GM21619 (cell line): ENCODE measurements around the gene CAMK2D.
"Not testable (repeated sequence)": the region's sequence is repeated elsewhere in the genome, so short reads cannot be mapped to it uniquely, and the experiment has no call there.

ENCODE experiments used
- ATAC-seq: cut with Tn5 transposase; IDR thresholded peaks from one replicate; pipeline ENCODE4 v1.9.1; 2021; ENCODE audit not compliant: unreplicated experiment

Gene CAMK2D

DNA sequence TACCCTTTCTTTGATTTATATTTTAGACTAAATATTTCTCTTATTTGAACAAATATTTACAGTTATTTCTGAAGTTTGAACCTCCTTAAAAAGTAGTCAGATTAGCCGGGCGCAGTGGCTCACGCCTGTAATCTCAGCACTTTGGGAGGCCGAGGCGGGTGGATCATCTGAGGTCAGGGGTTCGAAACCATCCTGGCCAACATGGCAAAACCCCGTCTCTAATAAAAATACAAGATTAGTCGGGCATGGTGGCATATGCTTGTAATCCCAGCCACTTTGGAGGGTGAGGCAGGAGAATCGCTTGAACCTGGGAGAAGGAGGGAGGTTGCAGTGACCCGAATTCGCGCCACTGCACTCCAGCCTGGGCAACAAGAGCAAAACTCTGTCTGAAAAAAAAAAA is 2.4 kb upstream of the CAMK2D start:
- not testable (repeated sequence) for ATAC-seq

DNA sequence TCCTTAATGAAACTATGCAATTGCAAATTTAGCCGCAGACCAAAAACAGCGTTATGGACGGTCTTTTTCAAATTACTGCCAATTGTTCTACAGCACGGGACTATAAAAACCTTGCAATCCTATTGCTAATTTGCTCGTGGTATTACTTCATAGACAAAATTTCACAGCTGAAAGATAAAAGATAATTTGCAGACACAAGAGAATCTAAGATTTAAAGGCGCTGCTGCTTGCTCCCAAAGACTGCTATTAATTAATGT is 1.4 kb upstream of the CAMK2D start:
- ATAC-seq, result no peak

DNA sequence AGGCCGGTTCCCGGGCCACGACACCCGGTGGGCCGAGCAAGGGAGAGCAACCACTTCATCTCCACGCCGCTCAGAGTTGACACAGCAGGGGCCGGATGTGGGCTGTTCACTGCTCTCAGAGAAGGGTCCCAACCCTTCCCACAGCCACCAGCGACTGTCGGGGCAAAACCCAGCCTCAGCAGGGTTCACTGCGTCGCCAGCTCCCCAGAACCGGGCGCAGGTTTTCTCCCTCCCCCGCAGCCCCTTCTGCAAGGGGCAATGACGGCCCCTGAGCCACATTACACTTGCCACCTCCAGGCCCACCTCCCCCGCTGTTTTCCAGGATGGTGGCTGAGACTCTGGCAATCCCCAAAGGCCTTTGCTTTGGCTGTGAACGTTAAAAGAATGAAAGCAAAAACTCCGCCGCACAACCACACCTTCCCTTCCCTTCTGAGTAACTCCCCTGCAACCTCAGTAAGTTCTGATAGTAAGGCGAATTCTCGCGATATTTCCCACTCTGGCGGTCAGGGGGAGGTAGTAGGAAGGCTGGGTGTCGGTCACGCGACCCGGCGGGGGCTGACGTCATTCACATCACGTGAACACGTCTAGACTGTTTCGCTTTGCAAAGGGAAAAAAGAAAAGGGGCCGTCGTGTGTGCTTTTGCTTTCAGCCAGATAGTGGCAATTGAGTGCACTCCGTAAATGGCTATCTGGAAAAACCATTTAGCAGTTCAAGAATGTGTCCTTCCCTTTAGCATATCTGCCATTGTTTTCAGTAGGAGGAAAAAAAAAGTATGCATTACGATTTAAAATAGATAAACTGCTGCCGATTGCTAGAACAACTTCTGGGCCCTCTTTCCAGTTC is 869 bp upstream of the CAMK2D start:
- peak; percentile 62 for ATAC-seq

DNA sequence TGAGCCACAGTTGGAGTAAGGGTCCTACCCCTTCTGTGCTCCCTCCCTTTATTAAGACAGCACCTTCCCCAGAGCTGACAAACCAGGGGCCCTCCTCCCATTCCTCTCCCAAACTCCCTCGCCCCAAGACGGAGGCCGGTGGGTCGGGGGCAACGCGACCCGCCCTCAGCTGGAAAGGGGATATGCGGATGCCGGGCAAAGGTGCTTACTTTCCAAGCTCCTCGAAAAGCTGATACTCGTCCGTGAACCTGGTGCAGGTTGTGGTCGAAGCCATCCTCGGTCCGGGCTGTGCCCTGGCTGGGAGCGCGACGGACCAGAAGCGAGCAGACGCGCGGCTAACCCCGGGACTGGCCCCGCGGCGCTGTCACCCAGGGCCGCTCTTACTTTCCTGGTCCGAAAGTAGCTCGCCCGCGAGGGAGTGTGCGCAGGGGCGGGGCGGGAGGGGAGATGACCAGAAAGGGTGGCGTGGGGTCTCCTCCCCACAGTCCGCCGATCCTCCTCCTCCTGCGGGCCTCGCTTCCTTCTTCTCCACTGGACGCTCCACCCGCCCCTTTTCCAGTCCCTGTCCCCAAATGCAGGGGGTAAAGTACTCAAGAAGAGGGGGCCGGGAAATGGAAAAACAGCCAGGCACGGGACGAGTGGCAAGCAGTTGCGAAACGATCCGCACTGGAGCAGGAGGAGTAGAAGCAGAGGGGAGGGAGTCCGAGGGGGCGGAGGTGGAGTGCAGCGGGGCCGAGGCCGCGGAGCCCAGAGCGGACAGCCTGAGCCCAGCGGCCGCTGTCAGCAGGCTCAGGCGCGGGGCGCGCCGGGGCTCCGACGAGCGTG is 531 bp downstream of the CAMK2D start:
- peak; percentile 17 for ATAC-seq

DNA sequence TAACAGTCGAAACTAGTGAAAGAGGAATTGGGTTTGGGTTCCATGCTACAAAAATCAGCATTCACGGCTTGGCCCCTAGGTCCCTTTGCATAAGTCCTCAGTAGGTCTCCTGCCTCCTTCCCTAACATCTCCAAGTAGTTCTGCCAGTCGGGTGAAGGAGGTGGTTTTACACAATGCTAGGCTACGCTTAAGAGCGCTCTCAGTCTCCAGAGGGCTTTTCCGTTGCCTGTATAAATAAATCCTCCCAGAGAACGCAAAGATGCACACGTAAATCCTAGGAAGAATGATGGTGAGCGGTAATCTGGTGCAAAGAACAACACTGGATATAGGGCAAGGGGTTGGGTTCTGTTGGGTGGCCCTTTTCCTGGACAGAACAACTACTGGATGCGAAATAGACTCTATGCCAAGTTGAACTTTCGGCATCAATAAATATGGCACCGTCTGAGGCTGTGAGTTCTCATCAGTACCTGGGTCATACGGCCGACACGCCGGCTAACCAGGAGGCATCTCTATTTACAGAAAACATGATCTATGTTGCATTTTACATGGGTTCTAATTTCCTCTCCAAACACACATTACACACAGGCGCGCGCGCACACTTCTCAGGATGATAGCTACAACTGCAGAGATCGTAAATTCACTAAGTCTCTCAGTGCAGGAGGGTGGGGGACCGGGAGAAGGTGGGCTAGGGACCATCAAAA is 1.3 kb downstream of the CAMK2D start:
- ATAC-seq, result no peak

DNA sequence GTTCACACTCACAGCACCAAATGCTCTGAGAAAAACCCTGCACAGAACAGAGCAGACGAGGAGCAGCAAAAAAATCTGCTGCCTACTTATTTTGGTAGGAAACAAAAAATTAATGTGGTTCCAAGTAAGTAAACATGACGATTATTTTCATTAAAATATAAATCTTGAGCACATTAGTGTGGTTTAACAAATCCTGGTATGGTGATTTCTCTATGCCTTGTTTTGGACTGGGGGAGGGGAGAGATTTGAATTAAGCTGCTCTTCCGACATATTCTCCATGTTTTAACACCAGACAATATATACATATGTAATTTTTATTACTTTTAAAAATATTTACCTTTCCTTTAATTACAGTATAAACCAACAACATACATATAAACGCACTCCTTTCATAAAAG is 1.8 kb downstream of the CAMK2D start:
- no peak for ATAC-seq

DNA sequence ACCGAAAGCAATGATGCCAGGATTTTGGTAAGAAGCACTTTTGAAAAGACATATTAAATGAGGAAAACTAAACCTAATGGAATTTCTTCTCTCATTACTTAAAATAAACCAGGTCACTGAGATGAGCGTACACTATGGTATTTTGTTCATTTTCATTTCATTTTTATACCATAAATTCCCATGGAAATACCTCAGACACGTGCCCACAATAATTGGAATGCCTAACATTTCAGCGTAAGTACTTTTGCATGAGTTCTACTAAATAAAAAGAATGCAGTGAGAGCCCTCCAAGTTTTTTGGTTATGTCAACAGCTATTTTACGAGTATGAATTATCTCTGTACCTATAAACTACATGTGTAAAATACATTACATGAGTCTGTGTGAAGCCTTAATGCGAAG is 3.2 kb downstream of the CAMK2D start:
- no peak for ATAC-seq

DNA sequence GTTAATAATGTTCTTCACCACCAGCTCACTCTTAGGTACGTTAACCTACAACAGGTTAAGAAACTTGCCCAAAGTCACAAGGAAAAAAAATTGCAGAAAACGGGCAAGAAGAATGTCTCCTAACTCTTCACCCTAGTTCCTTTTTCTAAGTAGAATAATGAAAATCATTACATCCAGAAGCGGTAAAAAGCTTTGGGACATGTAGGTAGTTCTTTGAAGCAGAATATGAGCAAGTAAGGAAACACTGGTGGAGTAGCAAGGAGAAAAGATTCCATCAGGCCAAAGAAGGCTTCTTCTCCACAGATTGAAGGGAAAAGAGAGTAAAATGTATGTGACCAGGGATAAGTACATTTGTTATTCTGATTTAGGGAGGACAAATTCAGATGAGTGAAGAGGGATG is 4.1 kb downstream of the CAMK2D start:
- no peak for ATAC-seq

DNA sequence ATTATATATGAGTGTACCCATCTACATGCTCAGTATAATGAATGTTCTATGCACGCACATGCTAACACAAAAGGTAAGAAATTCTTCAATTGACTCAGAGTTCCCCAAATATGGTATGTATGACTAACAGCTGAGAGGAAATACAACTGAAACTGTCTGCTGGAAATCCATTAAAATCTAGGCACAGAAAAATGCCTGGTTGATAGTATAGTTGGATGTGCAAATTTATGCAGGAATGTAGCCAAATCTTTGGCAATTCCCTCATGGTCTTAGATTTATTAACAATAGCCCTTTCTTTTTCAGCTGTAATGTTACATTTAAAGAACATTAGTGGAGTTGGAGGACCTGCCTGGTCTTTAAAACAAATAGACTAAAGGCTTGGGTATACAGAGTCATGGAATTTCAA is 5.5 kb downstream of the CAMK2D start:
- ATAC-seq, result peak; percentile 86

DNA sequence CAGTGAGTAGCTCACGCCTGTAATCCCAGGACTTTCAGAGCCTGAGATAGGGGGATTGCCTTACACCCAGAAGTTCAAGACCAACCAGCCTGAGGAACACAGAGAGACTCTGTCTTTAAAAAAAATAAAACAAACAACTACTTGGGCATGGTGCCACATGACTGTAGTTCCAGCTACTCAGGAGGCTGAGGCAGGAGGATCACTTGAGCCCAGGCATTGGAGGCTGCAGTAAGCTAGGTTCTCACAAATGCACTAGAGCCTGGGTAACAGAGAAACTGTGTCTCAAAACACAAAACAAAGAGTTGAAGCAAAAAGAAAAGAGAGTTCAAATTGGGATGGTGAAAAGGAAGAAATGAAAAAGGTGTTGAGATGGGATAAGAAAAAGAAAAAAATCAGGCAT is 10.8 kb downstream of the CAMK2D start:
- ATAC-seq, result no peak

DNA sequence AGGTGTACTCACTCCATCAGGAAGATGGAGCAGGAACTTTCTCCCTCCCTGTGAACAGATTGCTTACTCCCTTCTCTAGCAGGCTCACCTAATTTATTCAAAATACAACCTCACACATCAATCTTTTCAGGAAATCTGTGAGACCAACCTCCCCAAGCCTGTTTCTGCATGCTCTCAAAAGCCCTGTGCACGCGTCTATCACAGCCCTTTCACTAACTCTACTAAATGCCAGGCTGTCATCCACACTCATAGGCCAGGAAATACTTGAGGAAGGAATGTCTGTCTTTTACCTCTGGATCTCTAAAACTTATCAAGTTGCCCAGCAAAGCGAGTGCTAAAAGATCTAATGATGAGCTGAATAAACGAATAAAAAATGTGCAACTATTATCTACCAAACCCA is 11.2 kb downstream of the CAMK2D start:
- no peak for ATAC-seq

DNA sequence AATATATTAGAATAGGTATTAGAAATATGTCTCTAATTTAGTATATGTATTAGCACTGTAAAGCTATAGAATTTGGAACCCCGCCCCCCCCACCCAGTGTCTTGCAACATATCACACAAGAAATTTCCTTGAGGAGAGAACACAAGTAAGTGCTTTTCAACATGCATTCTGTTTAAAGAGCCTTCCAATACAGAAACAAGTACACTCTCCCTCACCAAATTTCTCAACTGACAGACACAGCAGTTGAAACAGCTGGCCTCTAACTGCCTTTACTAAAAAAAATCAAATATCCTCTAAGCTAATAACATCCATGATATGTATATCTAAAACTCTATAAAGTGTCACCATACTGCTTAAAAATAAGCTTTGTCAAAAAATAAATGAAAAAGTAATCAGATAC is 12.4 kb downstream of the CAMK2D start:
- ATAC-seq, result no peak

DNA sequence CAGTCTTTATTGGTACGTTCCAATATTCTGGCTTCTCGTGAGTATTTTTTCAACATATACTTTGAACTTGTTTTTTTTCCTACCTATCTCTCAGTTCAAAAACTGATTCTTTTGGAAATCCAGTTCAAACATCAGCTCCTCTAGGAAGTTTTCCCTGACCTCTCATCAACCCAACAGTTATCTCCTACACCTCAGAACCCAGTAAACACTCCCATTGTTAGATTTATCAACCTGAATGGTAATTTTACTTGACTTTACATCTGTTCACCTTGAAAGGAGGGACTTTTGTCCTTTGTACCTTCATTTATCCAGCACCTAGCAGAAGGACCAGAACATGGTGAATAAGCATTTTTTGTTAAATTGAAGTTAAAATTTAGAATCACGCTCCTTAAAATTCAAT is 13.6 kb downstream of the CAMK2D start:
- no peak for ATAC-seq

DNA sequence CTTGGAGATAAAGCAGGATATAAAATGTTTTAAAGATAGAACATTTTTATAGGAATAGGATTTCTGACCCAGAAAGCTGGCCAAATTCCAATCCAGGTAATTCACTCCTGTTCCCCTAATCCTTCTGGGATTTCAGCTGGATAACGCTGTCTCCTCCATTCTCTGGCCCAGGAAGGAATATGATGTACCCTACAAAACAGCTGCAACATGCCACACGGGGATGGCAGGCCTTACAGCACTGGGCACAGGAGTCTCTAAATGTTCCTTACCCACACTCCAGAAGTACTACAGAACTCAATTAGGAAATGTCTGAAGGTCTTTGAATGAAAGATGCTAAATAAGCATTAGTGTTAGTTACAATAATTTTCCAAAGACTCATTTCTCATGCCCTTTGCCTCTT is 15.8 kb downstream of the CAMK2D start:
- no peak for ATAC-seq

DNA sequence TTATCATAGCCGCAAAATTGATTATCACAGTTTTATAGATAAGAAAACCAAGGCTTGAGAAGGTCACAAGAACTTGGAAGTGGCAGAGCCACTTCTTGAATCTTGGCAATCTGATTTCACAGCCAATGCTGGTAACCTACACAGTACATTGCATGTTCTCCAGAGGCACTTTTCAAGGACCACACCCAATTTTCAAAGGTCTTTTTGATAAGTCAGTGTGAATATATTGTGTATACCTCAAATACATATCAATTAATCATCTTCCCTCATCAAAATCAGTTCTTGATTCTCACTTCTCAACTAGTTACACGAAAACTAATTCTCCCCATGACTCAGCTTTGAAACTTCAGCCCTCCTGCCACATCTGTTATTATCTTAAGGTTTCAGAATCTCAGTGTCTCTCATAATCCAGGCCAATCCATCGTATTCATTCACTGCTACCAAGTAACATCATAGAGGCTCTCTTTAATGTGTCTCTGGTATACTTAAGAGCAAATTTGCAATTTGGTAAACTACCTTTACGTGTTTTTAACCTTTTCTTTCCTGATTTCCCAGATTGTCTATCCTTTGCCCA is 16.8 kb downstream of the CAMK2D start:
- no peak for ATAC-seq

DNA sequence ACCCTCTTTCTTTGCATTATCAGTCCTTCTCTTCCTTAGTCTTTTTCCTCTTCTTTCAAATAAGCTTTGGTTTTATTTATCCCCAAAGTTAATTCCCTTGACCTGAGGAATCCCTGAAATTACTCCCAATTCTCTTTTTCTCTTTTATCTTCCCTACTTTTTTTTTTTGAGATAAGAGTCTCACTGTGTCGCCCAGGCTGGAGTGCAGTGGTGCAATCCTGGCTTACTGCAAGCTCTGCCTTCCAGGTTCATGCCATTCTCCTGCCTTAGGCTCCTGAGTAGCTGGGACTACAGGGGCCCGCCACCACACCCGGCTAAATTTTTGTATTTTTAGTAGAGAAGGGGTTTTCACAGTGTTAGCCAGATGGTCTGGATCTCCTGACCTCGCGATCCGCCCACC is 17.8 kb downstream of the CAMK2D start:
- ATAC-seq, result no peak

DNA sequence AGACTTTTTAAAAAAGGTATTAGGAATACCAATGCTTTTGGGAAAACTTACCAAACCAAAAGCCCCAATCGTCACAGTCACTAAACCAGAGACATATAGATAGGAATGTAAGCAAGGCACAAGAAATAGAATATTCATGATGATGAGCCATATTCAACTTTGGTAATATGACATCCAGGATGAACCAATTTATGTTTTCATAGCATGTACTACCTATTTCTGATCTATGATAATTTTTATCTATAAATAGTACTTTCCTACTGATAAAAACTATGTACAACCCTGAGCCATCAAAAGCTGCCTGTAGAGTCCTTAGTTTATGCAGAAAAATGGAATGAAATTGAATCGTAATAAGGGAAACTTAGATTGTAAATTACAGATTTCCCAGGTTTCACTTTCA is 18.9 kb downstream of the CAMK2D start:
- no peak for ATAC-seq

DNA sequence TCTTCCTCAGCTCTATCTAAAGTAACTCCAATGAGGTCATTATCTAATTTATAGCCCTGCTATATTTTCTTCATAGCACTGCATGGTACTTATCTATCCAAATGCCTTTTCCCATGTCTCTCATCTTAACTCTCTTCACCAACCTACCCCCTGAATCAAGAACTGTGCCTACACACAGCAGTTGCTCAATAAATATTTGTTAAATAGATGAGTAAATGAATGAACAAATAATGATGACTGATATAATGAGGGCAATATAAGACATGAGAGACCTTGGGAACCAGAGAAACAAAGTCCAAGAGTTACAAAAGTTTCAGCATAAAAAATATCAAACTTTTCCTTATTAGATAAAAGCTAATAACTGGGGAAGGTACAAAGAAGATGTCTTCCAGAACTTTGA is 19.6 kb downstream of the CAMK2D start:
- ATAC-seq, result no peak

DNA sequence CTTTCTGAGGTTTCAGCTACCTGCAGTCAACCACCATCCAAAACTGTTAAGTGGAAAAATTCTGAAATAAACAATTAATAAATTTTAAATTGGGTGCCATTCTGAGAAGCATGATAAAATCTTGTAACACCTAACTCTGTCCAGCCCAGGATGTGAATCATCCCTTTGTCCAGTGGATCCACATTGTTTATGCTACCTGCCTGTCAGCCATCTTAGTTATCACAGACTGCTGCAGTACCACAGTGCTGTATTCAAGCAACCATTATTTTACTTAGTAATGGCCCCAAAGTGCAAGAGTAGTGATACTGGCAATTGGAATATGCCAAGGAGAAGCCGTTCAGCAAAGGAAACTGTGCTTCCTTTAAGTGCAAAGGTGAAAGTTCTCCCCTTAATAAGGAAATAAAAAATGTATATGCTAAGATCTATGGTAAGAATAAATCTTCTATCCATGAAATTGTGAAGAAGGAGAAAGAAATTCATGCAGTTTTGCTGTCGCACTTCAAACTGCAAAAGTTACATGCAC is 20.6 kb downstream of the CAMK2D start:
- ATAC-seq, result no peak

DNA sequence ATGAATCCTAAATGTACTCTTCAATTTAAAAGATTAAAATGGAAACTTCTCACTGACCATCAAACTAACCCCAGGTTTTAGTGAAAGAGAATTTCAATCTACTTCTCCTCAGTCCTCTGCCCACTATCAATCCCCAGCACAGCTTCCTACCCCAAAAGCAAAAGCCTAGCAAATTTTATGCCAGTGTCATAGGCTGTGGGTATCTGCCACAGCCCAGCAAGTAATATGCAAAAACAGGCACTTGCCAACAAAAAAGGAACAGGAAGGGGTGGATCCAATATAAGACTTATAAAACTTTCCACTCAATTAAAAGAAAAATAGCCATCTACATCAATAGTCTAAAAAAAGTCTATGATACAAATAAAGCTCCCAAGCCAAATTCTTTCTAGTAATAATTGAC is 22.3 kb downstream of the CAMK2D start:
- no peak for ATAC-seq

DNA sequence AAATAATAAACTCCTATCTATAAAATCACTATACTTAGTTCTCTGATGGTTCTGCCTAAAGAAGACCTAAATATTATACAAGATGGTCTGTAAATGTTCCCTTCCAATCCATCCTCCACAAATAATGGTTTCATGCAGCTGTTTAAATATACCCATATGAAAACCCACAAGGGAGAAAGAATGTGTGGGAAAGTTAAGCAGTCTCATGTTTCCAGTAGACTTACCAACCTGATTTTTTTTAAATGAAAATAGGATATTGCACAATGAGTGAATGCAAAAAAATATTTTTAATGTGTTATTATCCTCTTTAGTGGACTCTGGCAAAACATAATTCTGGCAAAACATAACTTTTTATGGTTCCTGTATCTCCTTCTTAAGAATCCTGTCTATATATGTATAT is 23.3 kb downstream of the CAMK2D start:
- ATAC-seq, result no peak
